Hepatic stellate cell (primary cell): ENCODE results near the gene CXCR5.

Experiments used
- DNase-seq: peaks from one replicate; pipeline ENCODE4 v3.0.0; 2011; ENCODE audit warnings: low spot score

CXCR5 gene

GRCh38 chr11:118876286-118876685 lies 7.4 kb upstream of the CXCR5 start:
- no peak for DNase-seq

- DNase-seq, result no peak
Observed at GRCh38 chr11:118877487-118878162, 6.1 kb upstream of the CXCR5 start.

- DNase-seq, result no peak
Observed at GRCh38 chr11:118878163-118878563, 5.5 kb upstream of the CXCR5 start.

- DNase-seq, result no peak
Observed at GRCh38 chr11:118881228-118881627, 2.5 kb upstream of the CXCR5 start.

GRCh38 chr11:118882491-118882890 lies 1.2 kb upstream of the CXCR5 start:
- no peak for DNase-seq

DNA sequence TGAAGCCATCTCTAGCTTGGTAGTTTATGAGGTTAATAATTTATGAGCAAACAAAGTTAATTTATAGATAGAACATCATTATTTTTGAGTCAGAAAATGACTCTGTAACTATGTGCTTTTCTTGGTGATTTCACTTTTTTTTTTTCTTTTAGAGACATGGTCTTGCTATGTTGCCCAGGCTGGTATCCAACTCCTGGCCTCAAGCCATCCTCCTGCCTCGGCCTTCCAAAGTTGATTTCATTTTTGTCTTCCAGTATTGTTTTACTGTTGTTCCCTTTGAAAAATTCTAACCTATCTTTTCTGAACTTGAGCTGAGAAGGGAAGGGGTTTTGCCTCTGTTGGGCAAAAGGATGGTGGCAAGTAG lies 706 bp upstream of the CXCR5 start:
- DNase-seq, result no peak

- no peak for DNase-seq
Observed at GRCh38 chr11:118884875-118885274, 1.2 kb downstream of the CXCR5 start.

DNA sequence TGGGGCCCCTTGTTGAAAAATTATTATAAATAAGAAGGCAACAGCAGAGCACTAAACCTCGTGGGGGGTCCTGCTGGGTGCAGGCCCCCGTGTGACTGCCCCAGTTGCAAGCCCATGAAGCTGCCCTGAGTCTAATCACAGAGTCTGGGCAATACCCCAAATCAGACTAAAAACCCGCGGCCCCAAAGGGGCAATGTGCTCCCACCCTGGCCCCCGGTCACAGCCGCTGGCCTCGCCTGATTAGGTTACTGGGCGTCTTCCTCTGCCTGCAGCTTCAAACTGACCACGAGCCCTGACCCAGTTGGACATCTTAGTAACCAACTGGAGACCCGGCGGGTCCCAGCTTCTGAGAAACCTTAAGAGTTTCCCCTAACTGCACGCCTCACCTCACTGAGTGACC lies 1.6 kb downstream of the CXCR5 start:
- DNase-seq, result no peak

GRCh38 chr11:118885831-118886565 lies 2.3 kb downstream of the CXCR5 start:
- no peak for DNase-seq

GRCh38 chr11:118886681-118887111 lies 3.0 kb downstream of the CXCR5 start:
- no peak for DNase-seq

- DNase-seq, result no peak
Observed at GRCh38 chr11:118887206-118887605, 3.5 kb downstream of the CXCR5 start.

- no peak for DNase-seq
Observed at GRCh38 chr11:118888398-118888797, 4.7 kb downstream of the CXCR5 start.

DNA sequence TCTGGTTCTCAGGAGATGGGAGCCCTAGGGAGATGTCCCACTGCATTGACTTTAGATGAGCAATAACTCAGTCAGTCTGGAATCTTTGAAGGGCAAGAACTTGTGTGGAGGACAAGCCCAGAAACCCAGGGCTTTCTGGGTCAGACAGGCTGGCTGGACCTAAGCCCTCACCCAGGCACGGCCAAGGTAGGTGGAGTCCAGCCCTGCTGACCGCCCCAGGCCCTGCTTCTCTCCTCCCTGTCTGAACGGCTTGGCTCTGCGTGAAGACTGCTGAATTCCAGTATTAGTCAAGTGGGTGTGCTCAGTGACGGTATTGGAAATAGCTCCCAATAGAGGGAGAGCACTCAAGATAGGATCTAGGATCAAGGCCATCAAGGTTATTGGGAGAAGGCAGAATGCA lies 6.1 kb downstream of the CXCR5 start:
- DNase-seq, result no peak

DNA sequence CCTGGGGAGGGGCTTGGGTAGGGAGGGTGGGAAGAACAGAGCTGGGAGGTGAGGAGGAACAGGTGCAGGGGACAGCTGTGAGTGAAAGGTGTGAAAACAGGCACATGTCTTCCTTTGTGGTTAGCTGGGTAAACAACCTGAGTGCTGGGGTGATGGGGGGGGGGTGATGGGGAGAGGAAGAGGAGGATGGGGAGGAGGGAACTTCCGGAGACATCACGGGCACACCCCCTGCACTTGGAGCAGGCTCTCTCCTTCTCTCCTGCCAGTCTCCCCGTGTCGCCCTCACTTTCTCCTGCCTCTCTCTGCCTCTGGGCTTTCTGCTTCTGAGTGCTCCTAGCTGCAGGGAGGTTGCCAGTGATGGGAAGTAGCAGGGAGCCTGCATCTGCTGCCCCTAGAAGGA lies 8.8 kb downstream of the CXCR5 start:
- no peak for DNase-seq

DNA sequence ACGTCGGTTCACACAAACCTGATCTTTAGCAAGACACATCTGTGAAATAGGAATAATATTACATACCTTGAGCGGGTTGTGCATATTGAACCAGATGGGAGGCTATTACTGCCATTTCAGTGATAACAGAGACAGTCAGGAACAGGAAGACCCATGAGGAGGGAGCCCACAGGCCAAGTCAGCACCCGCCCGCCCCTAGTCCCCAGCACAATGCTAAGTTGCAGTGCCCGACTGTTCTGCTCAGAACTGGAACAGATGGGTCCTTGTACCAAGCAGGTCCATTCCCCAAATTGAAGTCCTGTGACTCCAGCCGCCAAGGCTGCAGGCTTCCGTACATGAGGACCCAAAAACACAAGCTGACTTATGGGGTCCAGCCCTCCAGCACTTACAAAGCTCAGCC lies 9.3 kb downstream of the CXCR5 start:
- DNase-seq, result no peak

DNA sequence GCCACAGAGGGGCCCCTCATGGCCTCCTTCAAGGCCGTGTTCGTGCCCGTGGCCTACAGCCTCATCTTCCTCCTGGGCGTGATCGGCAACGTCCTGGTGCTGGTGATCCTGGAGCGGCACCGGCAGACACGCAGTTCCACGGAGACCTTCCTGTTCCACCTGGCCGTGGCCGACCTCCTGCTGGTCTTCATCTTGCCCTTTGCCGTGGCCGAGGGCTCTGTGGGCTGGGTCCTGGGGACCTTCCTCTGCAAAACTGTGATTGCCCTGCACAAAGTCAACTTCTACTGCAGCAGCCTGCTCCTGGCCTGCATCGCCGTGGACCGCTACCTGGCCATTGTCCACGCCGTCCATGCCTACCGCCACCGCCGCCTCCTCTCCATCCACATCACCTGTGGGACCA lies 10.0 kb downstream of the CXCR5 start:
- DNase-seq, result no peak

- DNase-seq, result no peak
Observed at GRCh38 chr11:118894192-118894591, 10.5 kb downstream of the CXCR5 start.

DNA sequence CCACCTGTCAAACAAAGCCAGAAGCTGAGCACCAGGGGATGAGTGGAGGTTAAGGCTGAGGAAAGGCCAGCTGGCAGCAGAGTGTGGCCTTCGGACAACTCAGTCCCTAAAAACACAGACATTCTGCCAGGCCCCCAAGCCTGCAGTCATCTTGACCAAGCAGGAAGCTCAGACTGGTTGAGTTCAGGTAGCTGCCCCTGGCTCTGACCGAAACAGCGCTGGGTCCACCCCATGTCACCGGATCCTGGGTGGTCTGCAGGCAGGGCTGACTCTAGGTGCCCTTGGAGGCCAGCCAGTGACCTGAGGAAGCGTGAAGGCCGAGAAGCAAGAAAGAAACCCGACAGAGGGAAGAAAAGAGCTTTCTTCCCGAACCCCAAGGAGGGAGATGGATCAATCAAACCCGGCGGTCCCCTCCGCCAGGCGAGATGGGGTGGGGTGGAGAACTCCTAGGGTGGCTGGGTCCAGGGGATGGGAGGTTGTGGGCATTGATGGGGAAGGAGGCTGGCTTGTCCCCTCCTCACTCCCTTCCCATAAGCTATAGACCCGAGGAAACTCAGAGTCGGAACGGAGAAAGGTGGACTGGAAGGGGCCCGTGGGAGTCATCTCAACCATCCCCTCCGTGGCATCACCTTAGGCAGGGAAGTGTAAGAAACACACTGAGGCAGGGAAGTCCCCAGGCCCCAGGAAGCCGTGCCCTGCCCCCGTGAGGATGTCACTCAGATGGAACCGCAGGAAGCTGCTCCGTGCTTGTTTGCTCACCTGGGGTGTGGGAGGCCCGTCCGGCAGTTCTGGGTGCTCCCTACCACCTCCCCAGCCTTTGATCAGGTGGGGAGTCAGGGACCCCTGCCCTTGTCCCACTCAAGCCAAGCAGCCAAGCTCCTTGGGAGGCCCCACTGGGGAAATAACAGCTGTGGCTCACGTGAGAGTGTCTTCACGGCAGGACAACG lies 11.7 kb downstream of the CXCR5 start:
- no peak for DNase-seq

DNA sequence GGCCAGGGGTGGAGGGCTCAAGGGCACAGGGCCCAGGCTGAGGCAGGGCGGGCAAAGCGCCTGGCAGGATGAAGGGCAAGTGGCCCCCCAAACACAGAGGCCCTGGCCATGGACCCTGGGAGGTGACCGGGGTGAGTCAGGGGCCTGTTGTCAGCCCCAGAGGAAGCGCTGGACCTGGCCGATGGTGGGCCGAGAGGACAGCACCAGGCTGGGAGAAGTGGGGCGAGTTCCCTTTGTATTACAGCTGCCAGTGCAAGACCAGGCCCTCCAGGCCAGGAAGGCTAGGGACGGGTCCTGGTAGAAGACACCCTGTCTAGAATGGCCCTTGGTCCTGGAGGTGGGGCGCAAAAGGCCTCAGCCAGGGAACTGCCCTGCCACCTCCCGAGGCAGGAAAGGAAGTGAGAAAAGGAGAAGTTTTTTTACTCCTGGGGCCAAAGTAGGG lies 12.8 kb downstream of the CXCR5 start:
- DNase-seq, result no peak

DNA sequence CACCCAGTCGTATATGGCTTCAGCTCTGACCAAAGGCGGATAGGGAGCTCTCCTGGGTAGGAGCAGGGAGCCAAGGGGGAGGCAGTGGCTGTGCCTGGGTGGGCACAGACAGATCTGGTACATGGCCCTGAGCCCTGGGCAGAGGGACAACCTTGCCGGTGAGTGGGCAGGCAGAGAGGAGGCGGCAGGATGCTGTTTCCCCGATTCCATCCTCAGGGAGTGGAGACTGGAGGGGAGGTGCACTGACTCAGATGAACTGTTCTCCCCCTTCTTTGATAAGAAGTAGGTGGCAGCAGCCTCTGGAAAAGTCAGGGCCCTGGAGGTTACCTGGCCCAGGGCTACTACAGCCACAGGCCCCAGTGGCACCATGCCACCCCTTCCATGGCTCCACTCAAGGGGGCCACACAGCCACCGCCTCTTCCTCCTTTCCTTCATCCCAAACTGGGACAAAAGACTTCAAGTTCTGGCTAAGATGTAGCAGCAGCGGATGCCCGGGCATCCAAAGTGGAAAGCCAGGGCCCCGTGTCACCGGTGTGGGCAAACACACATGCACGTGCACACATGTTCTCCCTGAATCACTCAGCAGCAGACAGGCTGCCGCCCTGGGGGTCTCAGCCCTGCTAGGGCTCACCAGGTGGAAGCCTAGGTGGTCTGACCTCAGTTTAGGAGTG lies 13.4 kb downstream of the CXCR5 start:
- no peak for DNase-seq

DNA sequence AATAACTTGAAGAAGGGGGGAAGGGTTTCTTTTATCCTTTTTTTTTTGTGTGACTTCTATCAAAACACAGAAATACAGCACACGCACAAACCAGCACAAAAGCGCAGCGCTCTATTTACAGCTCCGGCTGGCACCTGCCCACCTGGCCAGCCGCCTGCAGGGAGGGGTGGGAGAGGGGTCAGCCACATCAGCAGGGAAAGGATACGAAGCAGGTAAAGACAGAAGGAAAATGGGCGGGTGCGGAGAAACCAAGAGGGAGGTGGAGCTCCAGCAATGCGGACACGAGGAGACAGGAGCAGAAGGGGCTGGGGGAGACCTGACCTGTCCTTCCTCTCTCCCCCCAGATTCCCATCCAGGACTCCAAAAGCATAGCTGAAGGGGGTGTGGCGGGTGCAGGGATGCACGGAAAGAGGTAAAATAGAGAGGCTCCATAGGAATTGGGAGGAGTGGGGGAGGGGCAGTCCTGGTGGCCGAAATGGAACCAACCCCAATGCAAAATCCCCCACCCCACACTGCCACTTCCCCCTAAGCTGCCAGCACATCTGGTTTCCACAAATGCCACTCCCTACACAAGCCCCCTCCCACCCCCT lies 14.1 kb downstream of the CXCR5 start:
- DNase-seq, result no peak
